Measurements from ENCODE around the gene MYO1E.

The MYO1E gene

GRCh38 chr15:59160880-59161593 lies 211.6 kb downstream of the MYO1E start:
- no peak for TF ChIP-seq CTCF (IDR thresholded peaks at IDR 0.05; ENCODE audit: extremely low read depth, missing control alignments)
- DNase-seq (ENCODE audit: low spot score): no peak

DNA sequence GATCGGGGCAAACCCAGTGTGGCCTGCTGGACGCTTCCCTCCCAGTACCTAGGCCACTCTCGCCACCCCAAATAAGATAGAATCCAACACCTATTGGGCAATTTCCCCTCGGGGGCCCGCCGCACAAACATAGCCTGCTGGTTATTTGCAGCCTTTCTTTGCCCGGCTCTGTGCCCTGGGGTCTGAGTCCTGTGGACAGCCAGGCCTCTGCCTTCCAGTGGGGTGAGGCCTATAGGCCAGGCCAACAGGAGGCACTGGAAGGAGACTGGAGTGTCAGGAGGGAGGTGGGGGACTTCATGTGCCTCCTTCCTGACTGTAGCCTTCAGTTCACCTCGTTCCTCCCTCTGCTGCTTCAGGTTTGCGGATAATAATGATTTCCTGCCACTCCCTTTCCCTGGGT lies 213.5 kb downstream of the MYO1E start:
- TF ChIP-seq CTCF (IDR thresholded peaks at IDR 0.05; ENCODE audit: extremely low read depth, missing control alignments): no peak

DNA sequence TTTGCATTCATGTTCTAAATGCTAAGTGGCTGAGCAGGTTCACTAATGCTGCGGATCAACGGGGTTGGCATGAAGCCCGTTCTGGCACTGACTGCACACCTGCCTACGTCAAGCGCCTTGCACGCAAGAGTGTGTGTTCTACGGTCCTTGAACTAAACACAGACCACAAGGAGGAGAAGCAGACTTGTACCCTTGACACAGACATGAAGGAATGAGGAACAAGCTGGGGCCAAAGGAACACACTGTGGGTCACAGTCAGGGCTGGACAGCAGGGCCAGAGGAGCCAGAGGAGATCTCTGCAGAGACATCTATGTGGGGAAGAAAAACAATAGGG lies 214.0 kb downstream of the MYO1E start:
- no peak for TF ChIP-seq CTCF (IDR thresholded peaks at IDR 0.05; ENCODE audit: extremely low read depth, missing control alignments)
- no peak for DNase-seq (ENCODE audit: low spot score)

More for the DNA sequence above, 213.5 kb downstream of the MYO1E start:
- DNase-seq (ENCODE audit: low spot score): no peak

GRCh38 chr15:59157840-59158700 lies 214.6 kb downstream of the MYO1E start:
- DNase-seq (ENCODE audit: low spot score): no peak
- TF ChIP-seq CTCF (IDR thresholded peaks at IDR 0.05; ENCODE audit: extremely low read depth, missing control alignments): no peak

DNA sequence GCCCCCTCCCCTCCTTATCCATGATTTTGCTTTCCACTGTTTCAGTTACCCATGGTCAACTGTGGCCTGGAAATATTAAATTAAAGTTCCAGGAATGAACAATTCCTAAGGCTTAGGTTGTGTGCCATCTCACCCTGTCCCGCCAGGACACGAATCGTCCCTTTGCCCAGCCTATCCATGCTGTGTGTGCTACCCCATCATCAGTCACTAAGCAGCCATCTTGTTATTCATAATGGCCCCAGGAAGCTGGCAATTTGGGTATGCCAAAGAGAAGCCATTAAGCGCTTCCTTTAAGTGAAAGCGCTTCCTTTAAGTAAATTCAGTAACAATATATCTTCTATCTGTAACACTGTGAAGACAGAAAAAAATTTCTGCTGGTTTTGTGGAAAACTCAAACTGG lies 215.3 kb downstream of the MYO1E start:
- TF ChIP-seq CTCF (IDR thresholded peaks at IDR 0.05; ENCODE audit: extremely low read depth, missing control alignments): no peak
- DNase-seq (ENCODE audit: low spot score): no peak

GRCh38 chr15:59155431-59155830 lies 217.2 kb downstream of the MYO1E start:
- no peak for TF ChIP-seq CTCF (IDR thresholded peaks at IDR 0.05; ENCODE audit: extremely low read depth, missing control alignments)
- no peak for DNase-seq (ENCODE audit: low spot score)

GRCh38 chr15:59154243-59154642 lies 218.4 kb downstream of the MYO1E start:
- TF ChIP-seq CTCF (IDR thresholded peaks at IDR 0.05; ENCODE audit: extremely low read depth, missing control alignments): no peak
- DNase-seq (ENCODE audit: low spot score): no peak
